Smooth muscle cell (in vitro differentiated cells): ENCODE results near the gene IDUA. TPM values are rescaled to one million over a fixed set of nuclear protein-coding genes. Genes with fewer than 3 reads are reported as not detected.

Source experiments
- DNase-seq: peaks from one replicate; lab custom pipeline; 2025; ENCODE audit not compliant: unreplicated experiment; lab: John Stamatoyannopoulos, UW
- H2AFZ ChIP-seq: fragments of 200-600 bp; sonication (generic); 2 replicates; pipeline ENCODE4 v1.6.0; 2016; ENCODE audit warnings: antibody characterized with exemption, low read depth, mild to moderate bottlenecking
- H3F3A ChIP-seq: fragments of 200-600 bp; sonication (generic); 2 replicates; pipeline ENCODE4 v1.6.0; 2017; ENCODE audit warnings: antibody characterized with exemption, low read depth
- H3K27ac ChIP-seq: fragments of 200-600 bp; sonication (generic); 2 replicates; pipeline ENCODE4 v1.5.1; 2016; ENCODE audit warnings: low read depth, mild to moderate bottlenecking
- H3K27me3 ChIP-seq: fragments of 200-600 bp; sonication (generic); 2 replicates; pipeline ENCODE4 v1.6.1; 2016; ENCODE audit warnings: low read depth, mild to moderate bottlenecking
- H3K36me3 ChIP-seq: fragments of 200-600 bp; sonication (generic); 2 replicates; pipeline ENCODE4 v1.5.1; 2016; ENCODE audit warnings: low read depth
- H3K4me1 ChIP-seq: fragments of 200-600 bp; sonication (generic); 2 replicates; pipeline ENCODE4 v1.5.1; 2016; ENCODE audit warnings: low read depth
- H3K4me2 ChIP-seq: fragments of 200-600 bp; sonication (generic); 2 replicates; pipeline ENCODE4 v1.6.0; 2016; ENCODE audit warnings: mild to moderate bottlenecking
- H3K4me3 ChIP-seq: fragments of 200-600 bp; sonication (generic); 2 replicates; pipeline ENCODE4 v1.5.1; 2016; ENCODE audit warnings: mild to moderate bottlenecking
- H3K79me2 ChIP-seq: fragments of 200-600 bp; sonication (generic); 2 replicates; pipeline ENCODE4 v1.6.0; 2016; ENCODE audit warnings: low read depth, mild to moderate bottlenecking
- H3K9ac ChIP-seq: fragments of 200-600 bp; sonication (generic); 2 replicates; pipeline ENCODE4 v1.6.0; 2016; ENCODE audit warnings: low read depth
- H3K9me3 ChIP-seq: fragments of 200-600 bp; sonication (generic); replicated peaks from 2 replicates; pipeline ENCODE4 v1.5.1; 2016; ENCODE audit warnings: low read depth
- H4K20me1 ChIP-seq: fragments of 200-600 bp; sonication (generic); 2 replicates; pipeline ENCODE4 v1.6.0; 2016; ENCODE audit warnings: low read depth
- CTCF ChIP-seq: fragments of 200-600 bp; sonication (generic); IDR thresholded peaks from 2 replicates; pipeline ENCODE4 v1.5.1; 2017; ENCODE audit warnings: borderline replicate concordance, mild to moderate bottlenecking, antibody characterized with exemption; ENCODE audit not compliant: insufficient read depth, poor library complexity, severe bottlenecking
- WGBS: methylation state at CpG from one replicate; pipeline ENCODE4 v1.1.7; 2016; ENCODE audit warnings: low lambda C conversion rate; 5-methylcytosine and 5-hydroxymethylcytosine counted together
- polyA plus RNA-seq: library from polyadenylated mRNA; unstranded; fragments of >200 nt; fragmentation: Nextera tagmentation; extraction: Ambion mirVana; gene quantifications from 2 replicates; pipeline ENCODE4 v1.2.1, GENCODE V29; 2016
- total RNA-seq: library from RNA; depleted of rRNA; stranded (reverse); fragments of >200 nt; gene quantifications from 2 replicates; pipeline ENCODE4 v1.2.3, GENCODE V29; 2014

Gene IDUA
- total and polyA plus RNA-seq, 2 experiments from 2014 or later: 6.3 to 49.9 TPM

GRCh38 chr4:1014291-1015167 lies 27.7 kb downstream of the IDUA start:
- DNase-seq: no peak
- no peaks in the 10 kb centered on the region for H3K27me3 ChIP-seq
- H3K9ac ChIP-seq: no peak overlapping the region
- H2AFZ ChIP-seq: no peak overlapping the region
- 95% methylated on average over 36 of the region's 36 CpGs for whole genome bisulfite sequencing
- H4K20me1 ChIP-seq: peaks cover 72% of the 10 kb centered on the region
- peaks cover 19% of the 10 kb centered on the region for H3K4me1 ChIP-seq
- H3K9me3 ChIP-seq: no peaks in the 10 kb centered on the region
- no peaks in the 10 kb centered on the region for H3K36me3 ChIP-seq
- H3K27ac ChIP-seq: no peak overlapping the region
- peaks cover 9% of the 10 kb centered on the region for H3F3A ChIP-seq
- H3K4me2 ChIP-seq: no peak overlapping the region
- H3K79me2 ChIP-seq: no peaks in the 10 kb centered on the region
- H3K4me3 ChIP-seq: no peak overlapping the region
- no peak for TF ChIP-seq CTCF

- Histone ChIP-seq H3K4me2 (no peak overlapping the region), H3K27me3 (no peaks in the 10 kb centered on the region), H3K4me3 (no peak overlapping the region), H3K27ac (no peak overlapping the region), H2AFZ (no peak overlapping the region), H3K4me1 (peaks cover 19% of the 10 kb centered on the region), H4K20me1 (peaks cover 71% of the 10 kb centered on the region), H3K36me3 (no peaks in the 10 kb centered on the region), H3K9me3 (no peaks in the 10 kb centered on the region), H3F3A (peaks cover 9% of the 10 kb centered on the region), H3K79me2 (no peaks in the 10 kb centered on the region), H3K9ac (no peak overlapping the region)
- no peak for TF ChIP-seq CTCF
- 93% methylated on average over 7 of the region's 8 CpGs for WGBS
- DNase-seq: no peak
Observed at GRCh38 chr4:1015179-1015578, 28.3 kb downstream of the IDUA start.

- no peak overlapping the region for H3K27ac ChIP-seq
- no peak overlapping the region for H3K4me3 ChIP-seq
- DNase-seq: no peak
- 98% methylated on average over 10 of the region's 10 CpGs for WGBS
- peaks cover 65% of the 10 kb centered on the region for H4K20me1 ChIP-seq
- H3K79me2 ChIP-seq: no peaks in the 10 kb centered on the region
- H3K4me1 ChIP-seq: peaks cover 18% of the 10 kb centered on the region
- TF ChIP-seq CTCF: no peak
- H3K9ac ChIP-seq: no peak overlapping the region
- H3K9me3 ChIP-seq: no peaks in the 10 kb centered on the region
- H2AFZ ChIP-seq: no peak overlapping the region
- H3K36me3 ChIP-seq: no peaks in the 10 kb centered on the region
- peaks cover 3% of the 10 kb centered on the region for H3F3A ChIP-seq
- H3K27me3 ChIP-seq: no peaks in the 10 kb centered on the region
- H3K4me2 ChIP-seq: no peak overlapping the region
Observed at GRCh38 chr4:1015746-1016145, 28.9 kb downstream of the IDUA start.

GRCh38 chr4:1017211-1017610 lies 30.4 kb downstream of the IDUA start:
- Histone ChIP-seq H3K9me3 (no peaks in the 10 kb centered on the region), H3K27ac (no peak overlapping the region), H3K4me1 (peaks cover 18% of the 10 kb centered on the region), H4K20me1 (peaks cover 75% of the 10 kb centered on the region), H3F3A (no peaks in the 10 kb centered on the region), H3K27me3 (no peaks in the 10 kb centered on the region), H3K4me2 (no peak overlapping the region), H3K79me2 (no peaks in the 10 kb centered on the region), H3K36me3 (no peaks in the 10 kb centered on the region), H3K4me3 (no peak overlapping the region), H3K9ac (no peak overlapping the region), H2AFZ (no peak overlapping the region)
- 96% methylated on average over 11 of the region's 16 CpGs for WGBS
- no peak for TF ChIP-seq CTCF
- no peak for DNase-seq
